Transverse colon (tissue), 4 donors: ENCODE results near the gene RNF130. TPM values are rescaled to one million over a fixed set of nuclear protein-coding genes. Genes with fewer than 3 reads are reported as not detected.

Experiments used
- DNase-seq: peaks from one replicate; pipeline ENCODE4 v3.0.0-alpha.2; 2019
- H3K27ac ChIP-seq, 4 donors: fragments of 200-600 bp; sonication (generic); 2 replicates each; pipeline ENCODE4 v1.5.1; 2016 to 2018; ENCODE audit warnings: inconsistent platforms in 4 of 4
- H3K27me3 ChIP-seq: fragments of 200-600 bp; sonication (generic); 2 replicates; pipeline ENCODE4 v1.5.1; 2017; ENCODE audit warnings: inconsistent platforms
- H3K36me3 ChIP-seq, 4 donors: fragments of 200-600 bp; sonication (generic); 2 replicates each; pipeline ENCODE4 v1.5.1; 2017 to 2019; ENCODE audit warnings: inconsistent platforms in 4 of 4
- H3K4me1 ChIP-seq, 4 donors: fragments of 200-600 bp; sonication (generic); 2 replicates each; pipeline ENCODE4 v1.5.1; 2017 to 2020; ENCODE audit warnings: inconsistent platforms in 4 of 4
- H3K4me3 ChIP-seq, 4 donors: fragments of 200-600 bp; sonication (generic); 1 replicate in 1 of 4; 2 replicates in 3 of 4; pipeline versions ENCODE4 v1.5.1 to v1.6.1; 2017 to 2019; ENCODE audit warnings: inconsistent platforms in 4 of 4
- H3K9me3 ChIP-seq, 2 donors: fragments of 200-600 bp; sonication (generic); 2 replicates each; pipeline ENCODE4 v1.5.1; 2017 to 2019; ENCODE audit warnings: inconsistent platforms in 2 of 2
- EP300 ChIP-seq: sonication (generic); formaldehyde crosslinking; IDR thresholded peaks from one replicate; pipeline ENCODE4 v1.6.1; 2017; ENCODE audit warnings: antibody characterized with exemption, low read depth
- POLR2A ChIP-seq: fragments of 450-650 bp; IDR thresholded peaks from one replicate; pipeline ENCODE4 v1.6.1; 2016; ENCODE audit warnings: antibody characterized with exemption, mild to moderate bottlenecking, moderate library complexity
- POLR2AphosphoS5 ChIP-seq, 3 donors: sonication (generic); formaldehyde crosslinking; IDR thresholded peaks; one replicate each; pipeline ENCODE4 v1.6.1; 2016; ENCODE audit warnings: antibody characterized with exemption in 3 of 3
- WGBS, 2 donors: methylation state at CpG; one replicate each; pipeline ENCODE4 v1.1.5; 2018; ENCODE audit warnings: low coverage in 1 of 2; 5-methylcytosine and 5-hydroxymethylcytosine counted together
- in situ Hi-C, 4 donors: fragments of 200-750 bp; cut with MboI; loops; one replicate each; pipeline versions ENCODE4 v1.15.0 to v1.15.1; 2017; ENCODE audit warnings: low sequenced_read_pairs in 3 of 4, low pct_ligation_motif_present in 1 of 4, low pct_unique_long_range_greater_than_20kb in 1 of 4
- intact Hi-C: fragments of 100-400 bp; cut with DNase I; formaldehyde crosslinking; loops from one replicate; pipeline ENCODE4 v1.15.1; 2023; ENCODE audit warnings: low total_unique reads
- total RNA-seq, 4 donors: library from RNA; depleted of rRNA; stranded (reverse); fragments of >200 nt; gene quantifications; one replicate each; pipeline ENCODE4 v1.1.0, GENCODE V29; 2016
- TF ChIP-seq, protein P1 (sequence below), 5 experiments: fragments of 200-600 bp in 3 of 5; fragments of 450-650 bp in 2 of 5; sonication (generic) in 3 of 5; IDR thresholded peaks; 1 replicate in 2 of 5; 2 replicates in 3 of 5; pipeline ENCODE4 v1.5.1; 2016 to 2017; ENCODE audit warnings: antibody characterized with exemption in 5 of 5, inconsistent platforms in 3 of 5, mild to moderate bottlenecking in 2 of 5, moderate library complexity in 1 of 5

Gene RNF130
- total RNA-seq, 4 donors from 2014 or later = 62.2 to 95.2 (median 70.3) TPM

DNA sequence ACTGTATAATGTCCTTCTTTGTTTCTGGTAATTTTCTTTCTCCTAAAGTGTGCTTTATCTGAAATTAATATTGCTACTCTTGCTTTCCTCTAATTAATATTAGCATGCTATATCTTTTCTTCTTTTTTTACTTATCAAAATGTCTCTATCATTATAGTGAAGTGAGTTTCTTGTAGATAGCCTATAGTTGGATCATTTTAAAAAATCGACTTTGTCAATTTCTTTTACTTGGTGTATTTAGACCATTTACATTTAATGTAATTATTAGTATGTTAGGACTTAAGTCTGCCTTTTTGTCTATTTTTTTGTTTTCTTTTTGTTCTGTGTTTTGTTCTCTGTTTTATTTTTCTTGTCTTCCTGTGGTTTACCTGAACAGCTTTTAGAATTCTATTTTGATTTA lies 35.4 kb upstream of the RNF130 start:
- no peak for DNase-seq
- H3K4me1 ChIP-seq = no peaks in the 10 kb centered on the region
- no peak overlapping the region for H3K4me3 ChIP-seq
- no peaks in the 10 kb centered on the region for H3K36me3 ChIP-seq
- intact Hi-C loops = no loop called here
- H3K27me3 ChIP-seq = no peaks in the 10 kb centered on the region
- whole genome bisulfite sequencing, 2 donors = 88% methylated on average over 1 of the region's 1 CpG
- peaks cover 14 to 16% of the 10 kb centered on the region in 2 donors for H3K9me3 ChIP-seq
- TF ChIP-seq EP300 = no peak
- no peak for TF ChIP-seq POLR2AphosphoS5 (IDR thresholded peaks at IDR 0.05)
- no peak for TF ChIP-seq POLR2A
- TF ChIP-seq, protein P1, sequence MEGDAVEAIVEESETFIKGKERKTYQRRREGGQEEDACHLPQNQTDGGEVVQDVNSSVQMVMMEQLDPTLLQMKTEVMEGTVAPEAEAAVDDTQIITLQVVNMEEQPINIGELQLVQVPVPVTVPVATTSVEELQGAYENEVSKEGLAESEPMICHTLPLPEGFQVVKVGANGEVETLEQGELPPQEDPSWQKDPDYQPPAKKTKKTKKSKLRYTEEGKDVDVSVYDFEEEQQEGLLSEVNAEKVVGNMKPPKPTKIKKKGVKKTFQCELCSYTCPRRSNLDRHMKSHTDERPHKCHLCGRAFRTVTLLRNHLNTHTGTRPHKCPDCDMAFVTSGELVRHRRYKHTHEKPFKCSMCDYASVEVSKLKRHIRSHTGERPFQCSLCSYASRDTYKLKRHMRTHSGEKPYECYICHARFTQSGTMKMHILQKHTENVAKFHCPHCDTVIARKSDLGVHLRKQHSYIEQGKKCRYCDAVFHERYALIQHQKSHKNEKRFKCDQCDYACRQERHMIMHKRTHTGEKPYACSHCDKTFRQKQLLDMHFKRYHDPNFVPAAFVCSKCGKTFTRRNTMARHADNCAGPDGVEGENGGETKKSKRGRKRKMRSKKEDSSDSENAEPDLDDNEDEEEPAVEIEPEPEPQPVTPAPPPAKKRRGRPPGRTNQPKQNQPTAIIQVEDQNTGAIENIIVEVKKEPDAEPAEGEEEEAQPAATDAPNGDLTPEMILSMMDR (IDR thresholded peaks at IDR 0.05) = no peak
- no peak overlapping the region for H3K27ac ChIP-seq
- in situ Hi-C loops = no loop called here

DNA sequence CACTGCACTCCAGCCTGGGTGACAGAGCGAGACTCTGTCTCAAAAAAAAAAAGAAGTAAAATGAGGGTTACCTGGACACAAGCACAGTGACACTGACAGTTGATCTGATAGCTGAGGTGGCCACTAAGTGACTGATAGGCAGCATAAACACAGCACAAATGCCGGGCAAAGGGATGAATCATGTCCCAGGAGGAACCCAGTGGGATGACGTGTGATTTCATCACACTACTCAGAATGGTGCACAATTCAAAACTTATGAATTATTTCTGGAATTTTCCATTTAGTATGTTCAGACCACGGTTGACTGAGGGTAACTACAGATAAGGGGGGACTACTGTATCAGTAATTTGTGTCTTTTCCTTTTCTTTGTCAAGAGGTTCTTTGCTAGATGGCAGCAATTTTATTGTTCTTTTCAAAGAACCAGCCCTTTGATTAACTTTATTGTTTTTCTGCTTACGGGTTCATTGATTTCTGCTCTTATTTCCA lies 34.3 kb upstream of the RNF130 start:
- Histone ChIP-seq H3K9me3 (peaks cover 14 to 16% of the 10 kb centered on the region in 2 donors), H3K4me1 (no peaks in the 10 kb centered on the region), H3K4me3 (no peak overlapping the region), H3K27me3 (no peaks in the 10 kb centered on the region), H3K36me3 (no peaks in the 10 kb centered on the region), H3K27ac (no peak overlapping the region)
- TF ChIP-seq POLR2A (no peak), POLR2AphosphoS5 (IDR thresholded peaks at IDR 0.05) (no peak), EP300 (no peak)
- TF ChIP-seq, protein P1 (IDR thresholded peaks at IDR 0.05) = no peak
- WGBS, 2 donors = 73 to 75% methylated on average over 5 of the region's 5 CpGs
- no peak for DNase-seq
- intact Hi-C loops = no loop called here
- in situ Hi-C loops = no loop called here

DNA sequence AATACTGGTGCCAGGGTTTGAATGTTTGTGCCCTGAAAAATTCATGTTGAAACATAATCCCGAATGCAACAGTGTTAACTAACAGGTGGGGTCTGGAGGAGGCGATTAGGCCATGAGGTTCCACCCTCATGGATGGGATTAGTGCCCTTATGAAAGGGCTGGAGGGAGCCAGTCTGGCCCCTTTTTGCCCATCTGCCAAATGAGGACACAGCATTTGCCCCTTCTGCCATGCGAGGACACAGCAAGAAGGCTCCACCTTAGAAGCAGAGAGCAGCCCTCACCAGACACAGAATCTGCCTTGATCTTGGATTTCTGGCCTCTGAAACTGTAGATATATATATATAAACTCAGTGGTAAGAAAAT lies 32.6 kb upstream of the RNF130 start:
- 87 to 90% methylated on average over 2 to 3 of the region's 3 CpGs for WGBS, 2 donors
- no peak overlapping the region for H3K4me3 ChIP-seq
- intact Hi-C loops (no loop called here), in situ Hi-C loops (no loop called here)
- no peaks in the 10 kb centered on the region for H3K4me1 ChIP-seq
- DNase-seq = no peak
- H3K27me3 ChIP-seq = no peaks in the 10 kb centered on the region
- no peak overlapping the region for H3K27ac ChIP-seq
- TF ChIP-seq POLR2A = no peak
- TF ChIP-seq EP300 = no peak
- TF ChIP-seq, protein P1 (IDR thresholded peaks at IDR 0.05) = no peak
- no peak for TF ChIP-seq POLR2AphosphoS5 (IDR thresholded peaks at IDR 0.05)
- peaks cover 14 to 16% of the 10 kb centered on the region in 2 donors for H3K9me3 ChIP-seq
- no peaks in the 10 kb centered on the region for H3K36me3 ChIP-seq

DNA sequence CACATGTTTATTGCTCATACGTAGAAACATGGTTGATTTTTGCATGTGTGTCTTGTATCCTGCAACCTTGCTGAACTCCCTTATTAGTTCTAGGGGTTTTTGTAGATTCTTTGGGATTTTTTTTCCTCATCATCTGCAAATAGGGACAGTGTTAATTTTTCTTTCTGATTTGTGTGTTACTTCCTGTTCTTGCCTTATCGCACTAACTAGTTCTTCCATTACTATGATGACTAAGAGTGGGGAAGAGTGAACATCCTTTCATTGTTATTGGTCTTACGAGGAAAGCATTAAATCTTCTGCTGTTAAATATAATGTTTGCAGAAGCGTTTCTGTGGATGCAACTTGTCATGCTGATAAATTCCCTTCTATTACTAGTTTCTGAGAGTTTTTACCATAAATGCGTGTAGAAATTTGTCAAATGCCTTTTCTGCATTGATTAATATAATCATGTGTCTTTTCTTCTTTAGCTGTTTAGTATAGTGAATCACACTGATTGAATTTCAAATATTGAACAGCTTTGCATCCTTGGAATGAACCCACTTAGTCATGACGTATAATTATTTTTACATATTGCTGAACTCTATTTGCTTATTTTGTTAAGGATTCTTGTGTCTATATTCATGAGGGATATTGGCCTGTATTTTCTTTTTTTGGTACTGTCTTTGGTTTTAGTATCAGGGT lies 32.1 kb upstream of the RNF130 start:
- 79 to 85% methylated on average over 6 of the region's 6 CpGs for WGBS, 2 donors
- no peak for DNase-seq
- Histone ChIP-seq H3K36me3 (no peaks in the 10 kb centered on the region), H3K9me3 (peaks cover 14 to 16% of the 10 kb centered on the region in 2 donors), H3K4me3 (no peak overlapping the region), H3K4me1 (no peaks in the 10 kb centered on the region), H3K27ac (no peak overlapping the region), H3K27me3 (no peaks in the 10 kb centered on the region)
- in situ Hi-C loops = no loop called here
- TF ChIP-seq EP300 = no peak
- TF ChIP-seq, protein P1 (IDR thresholded peaks at IDR 0.05) = no peak
- no peak for TF ChIP-seq POLR2AphosphoS5 (IDR thresholded peaks at IDR 0.05)
- no peak for TF ChIP-seq POLR2A
- intact Hi-C loops = no loop called here
